Right lobe of liver (tissue), 4 donors: ENCODE measurements around the gene APOB.

Experiments
- POLR2A ChIP-seq: fragments of 450-650 bp; IDR thresholded peaks from one replicate; pipeline ENCODE4 v1.6.1; 2017; ENCODE audit warnings: antibody characterized with exemption, mild to moderate bottlenecking
- TF ChIP-seq, protein P1 (sequence below), 4 donors: fragments of 200-600 bp in 3 of 4; fragments of 450-650 bp in 1 of 4; IDR thresholded peaks; one replicate each; pipeline versions ENCODE4 v1.5.1 to v1.8.0; 2016 to 2022; ENCODE audit warnings: antibody characterized with exemption in 4 of 4, mild to moderate bottlenecking in 2 of 4
- donor health status: DM: no; HTN: no; CAD: no.
- donor health status: DM: no; HTN: no; CAD: no.
- donor health status: DM: no; HTN: yes; CAD: no.

DNA sequence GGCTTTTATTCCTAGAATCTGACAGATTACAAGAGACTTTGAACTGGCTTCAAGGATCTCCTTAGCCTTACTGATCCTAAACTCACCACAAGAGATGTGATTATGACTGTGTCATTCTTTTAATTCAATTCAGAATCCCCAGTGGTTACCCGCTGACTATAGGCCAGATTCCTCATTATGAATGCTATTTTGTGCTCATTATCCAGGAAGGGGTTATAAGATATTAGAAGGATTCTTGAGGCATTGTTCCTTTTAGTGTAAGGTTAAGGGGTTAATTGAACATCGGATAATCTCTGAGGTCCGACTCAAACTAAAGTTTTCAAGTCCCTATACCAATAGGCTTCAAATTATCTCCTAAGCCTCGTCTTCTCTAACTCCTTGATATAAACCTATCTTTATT lies 40.5 kb upstream of the APOB start:
- TF ChIP-seq, protein P1, sequence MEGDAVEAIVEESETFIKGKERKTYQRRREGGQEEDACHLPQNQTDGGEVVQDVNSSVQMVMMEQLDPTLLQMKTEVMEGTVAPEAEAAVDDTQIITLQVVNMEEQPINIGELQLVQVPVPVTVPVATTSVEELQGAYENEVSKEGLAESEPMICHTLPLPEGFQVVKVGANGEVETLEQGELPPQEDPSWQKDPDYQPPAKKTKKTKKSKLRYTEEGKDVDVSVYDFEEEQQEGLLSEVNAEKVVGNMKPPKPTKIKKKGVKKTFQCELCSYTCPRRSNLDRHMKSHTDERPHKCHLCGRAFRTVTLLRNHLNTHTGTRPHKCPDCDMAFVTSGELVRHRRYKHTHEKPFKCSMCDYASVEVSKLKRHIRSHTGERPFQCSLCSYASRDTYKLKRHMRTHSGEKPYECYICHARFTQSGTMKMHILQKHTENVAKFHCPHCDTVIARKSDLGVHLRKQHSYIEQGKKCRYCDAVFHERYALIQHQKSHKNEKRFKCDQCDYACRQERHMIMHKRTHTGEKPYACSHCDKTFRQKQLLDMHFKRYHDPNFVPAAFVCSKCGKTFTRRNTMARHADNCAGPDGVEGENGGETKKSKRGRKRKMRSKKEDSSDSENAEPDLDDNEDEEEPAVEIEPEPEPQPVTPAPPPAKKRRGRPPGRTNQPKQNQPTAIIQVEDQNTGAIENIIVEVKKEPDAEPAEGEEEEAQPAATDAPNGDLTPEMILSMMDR (IDR thresholded peaks at IDR 0.05): no peak
- no peak for TF ChIP-seq POLR2A
